HS-27A (cell line): ENCODE data around the gene IFI16.
"Not testable (repeated sequence)": the region's sequence is repeated elsewhere in the genome, so short reads cannot be mapped to it uniquely, and the experiment has no call there.

Source experiments
- DNase-seq: peaks from one replicate; pipeline ENCODE4 v3.0.0-alpha.2; 2012; ENCODE audit warnings: low read depth, missing footprints

Gene IFI16

GRCh38 chr1:159009704-159010361 lies at the start of gene IFI16:
IFI16 (plus strand) TSS chr1:159009907; CDS start chr1:159014681, 4,774 bp downstream.
- no peak for DNase-seq

GRCh38 chr1:158961178-158961577 lies 48.5 kb upstream of the IFI16 start:
- DNase-seq, result no peak

- DNase-seq, result no peak
Observed at GRCh38 chr1:158962983-158963382, 46.7 kb upstream of the IFI16 start.

GRCh38 chr1:158969166-158969565 lies 40.5 kb upstream of the IFI16 start:
- no peak for DNase-seq

- DNase-seq, result no peak
Observed at GRCh38 chr1:158969855-158970254, 39.9 kb upstream of the IFI16 start.

GRCh38 chr1:158972841-158973240 lies 36.9 kb upstream of the IFI16 start:
- no peak for DNase-seq

- no peak for DNase-seq
Observed at GRCh38 chr1:158976219-158976618, 33.5 kb upstream of the IFI16 start.

GRCh38 chr1:158978730-158979129 lies 31.0 kb upstream of the IFI16 start:
- DNase-seq, result no peak

GRCh38 chr1:158979229-158979628 lies 30.5 kb upstream of the IFI16 start:
- no peak for DNase-seq

- no peak for DNase-seq
Observed at GRCh38 chr1:158983235-158983634, 26.5 kb upstream of the IFI16 start.

- DNase-seq, result no peak
Observed at GRCh38 chr1:158984386-158984785, 25.3 kb upstream of the IFI16 start.

GRCh38 chr1:158989424-158989823 lies 20.3 kb upstream of the IFI16 start:
- no peak for DNase-seq

- no peak for DNase-seq
Observed at GRCh38 chr1:158992787-158993312, 16.9 kb upstream of the IFI16 start.

GRCh38 chr1:158996998-158997397 lies 12.7 kb upstream of the IFI16 start:
- DNase-seq, result no peak

GRCh38 chr1:158998037-158998780 lies 11.5 kb upstream of the IFI16 start:
- no peak for DNase-seq

- DNase-seq, result no peak
Observed at GRCh38 chr1:158998781-158999161, 10.9 kb upstream of the IFI16 start.

- no peak for DNase-seq
Observed at GRCh38 chr1:158999316-159000069, 10.2 kb upstream of the IFI16 start.

GRCh38 chr1:159000070-159000409 lies 9.7 kb upstream of the IFI16 start:
- DNase-seq, result no peak

GRCh38 chr1:159000625-159001024 lies 9.1 kb upstream of the IFI16 start:
- no peak for DNase-seq

- DNase-seq, result no peak
Observed at GRCh38 chr1:159005161-159005560, 4.5 kb upstream of the IFI16 start.

GRCh38 chr1:159005676-159006075 lies 4.0 kb upstream of the IFI16 start:
- DNase-seq, result no peak

GRCh38 chr1:159006210-159006807 lies 3.4 kb upstream of the IFI16 start:
- not testable (repeated sequence) for DNase-seq
